Activated CD8-positive, alpha-beta memory T cell treated with anti-CD3 and anti-CD28 coated beads, Interleukin-2, amount 50 U/mL, for 1 hour (primary cell): ENCODE results near the gene RPL10A.

ENCODE experiments used
- DNase-seq: peaks from one replicate; pipeline ENCODE4 v3.0.0-alpha.2; 2020; ENCODE audit errors: extremely low read depth

The RPL10A gene

DNA sequence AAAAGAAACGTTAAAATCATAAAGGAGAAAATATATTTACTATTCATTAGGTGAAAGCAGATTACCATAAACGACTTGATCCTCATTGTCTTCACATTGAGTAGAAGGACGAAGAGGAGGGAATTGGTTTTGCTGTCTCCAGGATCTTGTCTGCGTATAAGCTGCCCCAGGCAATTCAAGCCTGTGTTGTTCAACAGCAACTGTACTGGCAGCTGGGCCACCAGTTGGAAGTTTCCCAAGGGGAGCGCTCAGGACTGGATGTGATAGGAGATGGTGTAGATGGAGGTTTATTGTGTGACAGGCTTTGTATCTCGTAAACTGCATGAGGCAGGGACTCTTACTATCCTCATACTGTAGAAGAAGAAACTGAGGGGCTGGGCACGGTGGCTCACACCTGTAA is 20.0 kb upstream of the RPL10A start:
- DNase-seq: no peak

DNA sequence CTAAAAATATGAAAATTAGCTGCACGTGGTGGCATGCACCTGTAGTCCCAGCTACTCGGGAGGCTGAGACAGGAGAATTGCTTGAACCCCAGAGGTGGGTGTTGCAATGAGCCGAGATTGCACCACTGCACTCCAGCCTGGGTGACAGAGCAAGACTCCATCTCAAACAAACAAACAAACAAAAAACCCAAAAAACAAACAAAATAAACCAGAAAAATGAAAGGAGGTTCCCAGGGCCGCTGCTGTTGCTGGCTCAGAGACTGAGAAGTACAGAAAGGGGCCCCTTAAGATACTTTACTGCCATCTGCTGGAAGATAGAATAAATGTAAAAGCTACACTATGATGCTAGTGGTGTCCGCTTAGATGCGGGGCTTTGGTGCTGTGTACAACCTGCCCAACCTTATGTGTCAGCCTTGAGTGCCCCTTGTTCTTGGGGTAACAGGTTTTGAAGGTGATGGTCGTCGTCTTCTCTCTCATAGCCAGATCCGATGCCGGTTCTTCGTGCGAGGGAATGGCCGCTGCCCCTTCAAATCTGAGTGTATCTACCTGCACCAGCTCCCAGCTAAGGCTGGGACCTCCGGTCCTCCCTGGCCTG is 18.8 kb upstream of the RPL10A start:
- peak; percentile 17 for DNase-seq

DNA sequence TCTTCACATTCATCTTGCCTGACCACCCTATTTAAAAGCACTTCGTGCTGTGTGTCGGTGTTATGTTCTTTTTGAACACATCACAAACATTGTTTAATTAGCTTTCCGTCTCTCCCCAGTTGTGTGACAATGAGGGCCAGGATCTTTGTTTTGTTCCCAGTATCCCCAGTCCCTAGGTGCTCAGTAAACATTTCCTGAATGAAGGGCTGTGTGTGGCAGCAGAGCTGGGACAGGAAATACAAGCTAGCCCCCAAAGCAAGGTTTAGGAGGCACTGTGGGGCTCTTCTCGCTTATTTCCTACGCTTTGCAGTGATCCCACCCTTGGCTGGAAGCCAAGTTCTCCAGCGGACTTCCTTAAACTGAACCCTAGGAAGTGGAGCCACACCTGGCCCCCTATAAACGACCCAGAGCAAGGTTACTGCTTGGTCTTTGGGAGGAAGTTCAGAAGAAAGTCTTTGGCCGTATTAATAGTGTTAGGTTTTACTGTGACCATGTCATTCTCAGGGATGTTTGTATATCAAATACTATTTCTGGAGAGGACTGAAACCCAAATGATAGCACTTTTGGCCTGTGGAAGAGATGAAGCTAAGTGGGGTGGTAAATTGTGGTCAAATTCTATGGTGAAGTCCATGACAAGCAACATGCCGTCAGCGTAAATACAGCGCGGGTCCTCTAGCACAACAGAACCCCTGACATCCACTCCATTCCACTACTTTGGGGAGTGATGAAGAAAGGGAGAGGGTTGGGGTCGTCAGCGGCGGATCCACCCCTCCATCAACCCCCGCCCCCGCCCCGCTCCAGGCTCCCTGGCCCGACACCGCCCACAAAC is 16.6 kb upstream of the RPL10A start:
- no peak for DNase-seq

DNA sequence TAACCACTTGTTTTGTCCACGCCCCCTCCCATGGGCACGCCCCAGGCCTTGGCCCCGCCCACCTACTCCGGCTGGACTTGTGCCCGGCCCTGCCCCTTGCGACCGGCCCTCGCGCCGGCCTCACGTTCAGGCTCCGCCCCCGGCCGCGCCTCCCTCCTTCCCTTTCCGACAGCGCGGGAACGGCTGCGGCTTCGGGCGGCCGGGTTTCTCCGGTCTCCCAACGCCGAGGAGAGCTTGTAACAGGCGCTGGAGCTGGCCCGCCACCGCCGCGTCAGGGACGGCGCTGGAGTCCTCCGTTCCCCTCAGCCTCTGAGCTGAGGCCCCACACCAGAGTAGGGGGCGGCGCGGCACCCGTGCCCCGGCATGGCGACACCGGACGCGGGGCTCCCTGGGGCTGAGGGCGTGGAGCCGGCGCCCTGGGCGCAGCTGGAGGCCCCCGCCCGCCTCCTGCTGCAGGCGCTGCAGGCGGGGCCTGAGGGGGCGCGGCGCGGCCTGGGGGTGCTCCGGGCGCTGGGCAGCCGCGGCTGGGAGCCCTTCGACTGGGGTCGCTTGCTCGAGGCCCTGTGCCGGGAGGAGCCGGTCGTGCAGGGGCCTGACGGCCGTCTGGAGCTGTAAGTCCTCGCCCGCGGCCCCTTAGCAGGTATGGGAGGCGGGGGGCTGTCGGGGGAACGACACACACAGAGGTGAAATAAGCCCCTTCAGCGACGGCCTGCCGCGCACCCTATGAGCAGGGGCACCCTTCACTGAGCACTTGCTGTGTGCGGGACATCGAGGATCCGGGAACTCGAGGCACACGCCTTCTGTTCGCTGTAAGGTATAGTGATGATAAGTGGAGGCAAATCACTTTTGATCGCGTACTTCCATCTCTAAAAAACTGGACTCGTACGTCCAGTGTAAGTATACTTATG is 15.8 kb upstream of the RPL10A start, which contains the start of gene FANCE:
Gene FANCE, plus strand, starts transcription at position 156 of the 908 bp plus-strand sequence. Its CDS starts 208 bp downstream, at position 364.
- DNase-seq: peak; percentile 48

DNA sequence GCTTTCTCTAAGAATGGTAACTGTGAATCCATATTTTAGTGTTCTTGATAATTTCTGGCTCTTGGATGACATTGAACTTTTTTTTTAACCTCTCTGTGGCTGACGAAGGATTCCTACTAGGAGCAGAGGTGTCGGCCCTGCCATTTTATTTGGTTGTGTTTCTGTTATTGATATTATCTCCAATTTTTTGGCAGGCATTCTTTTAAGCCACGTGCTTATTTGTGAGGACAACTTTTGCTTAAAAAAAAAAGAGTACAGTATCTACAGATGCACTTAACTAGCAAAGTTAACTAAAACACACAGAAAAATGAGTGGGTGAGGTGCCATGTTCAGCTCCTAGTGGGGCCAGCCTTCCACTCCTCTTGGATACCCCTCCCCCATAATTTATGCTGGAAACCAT is 15.0 kb upstream of the RPL10A start:
- DNase-seq: no peak

DNA sequence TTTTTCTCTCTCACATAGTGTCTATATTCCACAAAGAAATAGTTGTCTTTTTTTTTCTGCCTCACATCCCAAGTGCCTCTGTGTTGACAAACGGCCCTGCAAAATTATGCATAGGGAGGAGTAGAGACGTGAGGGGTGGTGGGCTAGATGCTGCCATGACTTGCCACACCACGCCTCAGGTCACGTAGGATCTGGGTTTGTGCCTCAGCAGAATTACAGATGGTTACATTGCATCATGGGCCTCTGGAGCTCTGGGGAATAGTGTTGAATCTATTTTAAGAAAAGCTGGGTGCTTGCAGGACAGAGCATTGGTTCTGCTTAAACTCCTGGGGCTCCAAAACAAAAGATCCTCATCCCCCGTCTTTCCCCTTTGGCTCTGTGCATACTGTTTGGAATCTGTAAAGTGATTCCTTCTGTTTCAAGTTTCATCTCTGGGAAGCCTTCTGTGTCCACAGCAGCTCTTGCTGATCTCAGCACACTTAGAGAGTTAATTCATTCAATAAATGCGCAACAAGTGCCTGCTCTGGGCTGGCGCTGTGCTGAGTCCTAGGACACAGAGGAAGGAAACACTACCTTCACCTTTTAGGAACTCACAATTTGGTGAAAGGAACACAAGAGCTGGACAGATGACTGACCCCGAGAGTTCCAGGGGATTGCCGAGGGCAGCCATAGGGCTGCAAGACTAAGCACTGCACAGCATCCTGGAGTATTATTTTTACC is 13.7 kb upstream of the RPL10A start:
- DNase-seq: no peak

DNA sequence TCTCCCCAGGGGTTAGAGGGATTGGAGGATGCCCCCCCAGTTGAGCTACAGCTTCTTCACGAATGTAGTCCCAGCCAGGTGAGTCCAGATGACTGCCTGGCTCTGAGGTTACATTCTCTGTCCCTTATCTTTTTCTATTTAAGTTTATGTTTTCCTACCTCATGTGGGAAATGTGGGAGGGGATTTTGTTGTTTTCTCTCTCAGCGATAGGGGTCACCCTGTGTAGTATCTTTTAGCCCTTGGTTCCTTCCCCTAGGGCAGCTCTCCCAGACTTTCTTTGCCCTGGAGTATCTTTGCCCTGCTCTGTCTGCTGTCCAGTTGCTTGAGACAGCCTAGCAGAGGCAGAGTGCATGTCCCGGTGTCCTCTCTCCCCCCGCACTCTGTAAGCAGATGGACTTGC is 10.3 kb upstream of the RPL10A start:
- no peak for DNase-seq

DNA sequence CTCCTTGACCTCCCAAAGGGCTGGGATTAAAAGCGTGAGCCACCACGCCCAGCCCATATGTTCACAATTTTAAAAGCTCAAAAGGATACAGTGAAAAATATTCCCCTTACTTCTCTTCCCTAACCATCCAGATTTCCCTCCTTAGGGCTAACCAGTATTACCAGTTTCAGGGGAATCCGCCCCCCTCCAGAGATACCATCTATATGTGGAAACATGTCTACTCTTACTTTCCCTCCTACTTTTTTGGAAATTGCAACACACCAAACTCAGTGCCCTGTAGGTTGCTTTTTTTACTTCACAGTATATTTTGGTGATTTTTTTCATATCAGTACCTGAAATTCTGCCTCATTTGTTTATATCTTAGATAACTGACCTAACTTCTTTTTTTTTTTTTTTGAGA is 6.9 kb upstream of the RPL10A start:
- DNase-seq: no peak

DNA sequence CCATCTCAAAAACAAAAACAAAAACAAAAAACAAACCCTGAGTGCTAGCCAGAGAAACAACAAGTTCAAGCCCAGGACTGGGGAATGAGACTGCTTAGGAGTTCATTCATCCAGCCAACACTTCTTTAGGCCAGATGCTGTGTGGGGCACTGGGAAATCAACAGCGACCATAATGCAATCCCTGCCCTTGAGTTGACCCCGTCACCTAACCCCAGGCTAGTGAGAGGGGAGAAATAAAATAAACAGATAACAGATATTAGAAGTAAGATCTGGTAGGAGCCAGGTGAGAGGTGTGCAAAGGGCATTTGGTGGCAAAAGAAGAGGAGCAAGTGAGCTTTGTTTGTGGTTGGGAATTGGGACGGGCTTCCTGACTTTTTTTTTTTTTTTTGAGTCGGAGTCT is 4.9 kb upstream of the RPL10A start:
- DNase-seq: no peak

DNA sequence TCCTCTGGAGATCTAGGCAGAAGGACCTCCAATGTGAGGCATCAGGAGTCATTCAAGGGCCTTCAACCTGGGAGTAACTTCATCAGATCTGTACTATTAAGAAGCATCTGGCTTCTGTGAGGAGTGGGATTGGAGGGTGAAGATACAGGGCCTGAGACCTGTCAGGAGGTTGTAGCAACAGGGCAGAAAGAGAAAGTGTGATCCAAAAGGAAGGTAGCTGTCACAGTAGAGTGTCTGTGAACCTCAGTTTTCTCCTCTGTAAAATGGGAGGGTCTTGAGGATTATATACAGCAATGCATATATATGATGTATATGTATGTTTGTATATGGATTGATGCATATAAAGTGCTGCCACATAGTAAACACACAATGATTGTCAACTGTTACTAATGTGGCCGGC is 2.6 kb upstream of the RPL10A start:
- no peak for DNase-seq

DNA sequence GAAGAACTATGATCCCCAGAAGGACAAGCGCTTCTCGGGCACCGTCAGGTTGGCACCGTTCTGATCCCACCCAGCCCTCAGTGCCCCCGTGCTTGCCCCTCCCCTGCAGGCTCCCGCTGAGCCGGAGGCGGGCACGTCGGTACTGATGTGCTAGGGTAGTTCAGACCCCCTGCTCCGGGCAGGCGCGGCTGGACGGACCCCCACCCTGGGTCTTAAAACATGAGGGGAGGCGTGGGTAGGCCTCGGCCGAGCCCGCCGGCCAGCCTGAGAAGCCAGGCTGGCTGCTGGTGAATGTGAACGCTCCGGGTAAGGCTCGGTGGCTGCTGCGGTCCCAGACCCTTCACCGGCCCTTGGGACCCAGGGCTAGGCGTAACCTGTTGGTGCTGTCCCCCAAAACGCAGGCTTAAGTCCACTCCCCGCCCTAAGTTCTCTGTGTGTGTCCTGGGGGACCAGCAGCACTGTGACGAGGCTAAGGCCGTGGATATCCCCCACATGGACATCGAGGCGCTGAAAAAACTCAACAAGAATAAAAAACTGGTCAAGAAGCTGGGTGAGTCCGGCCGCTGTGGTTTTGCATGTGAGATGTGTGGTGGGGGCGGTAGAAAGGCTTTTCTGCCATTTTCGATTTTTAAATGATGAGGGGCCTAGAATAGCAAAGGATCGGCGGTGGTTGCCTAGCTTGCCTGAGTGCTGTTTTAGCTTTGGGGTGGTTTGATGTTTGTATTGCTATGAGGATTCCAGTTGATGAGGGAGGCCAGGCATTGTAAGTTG is 964 bp downstream of the RPL10A start:
- DNase-seq: no peak

DNA sequence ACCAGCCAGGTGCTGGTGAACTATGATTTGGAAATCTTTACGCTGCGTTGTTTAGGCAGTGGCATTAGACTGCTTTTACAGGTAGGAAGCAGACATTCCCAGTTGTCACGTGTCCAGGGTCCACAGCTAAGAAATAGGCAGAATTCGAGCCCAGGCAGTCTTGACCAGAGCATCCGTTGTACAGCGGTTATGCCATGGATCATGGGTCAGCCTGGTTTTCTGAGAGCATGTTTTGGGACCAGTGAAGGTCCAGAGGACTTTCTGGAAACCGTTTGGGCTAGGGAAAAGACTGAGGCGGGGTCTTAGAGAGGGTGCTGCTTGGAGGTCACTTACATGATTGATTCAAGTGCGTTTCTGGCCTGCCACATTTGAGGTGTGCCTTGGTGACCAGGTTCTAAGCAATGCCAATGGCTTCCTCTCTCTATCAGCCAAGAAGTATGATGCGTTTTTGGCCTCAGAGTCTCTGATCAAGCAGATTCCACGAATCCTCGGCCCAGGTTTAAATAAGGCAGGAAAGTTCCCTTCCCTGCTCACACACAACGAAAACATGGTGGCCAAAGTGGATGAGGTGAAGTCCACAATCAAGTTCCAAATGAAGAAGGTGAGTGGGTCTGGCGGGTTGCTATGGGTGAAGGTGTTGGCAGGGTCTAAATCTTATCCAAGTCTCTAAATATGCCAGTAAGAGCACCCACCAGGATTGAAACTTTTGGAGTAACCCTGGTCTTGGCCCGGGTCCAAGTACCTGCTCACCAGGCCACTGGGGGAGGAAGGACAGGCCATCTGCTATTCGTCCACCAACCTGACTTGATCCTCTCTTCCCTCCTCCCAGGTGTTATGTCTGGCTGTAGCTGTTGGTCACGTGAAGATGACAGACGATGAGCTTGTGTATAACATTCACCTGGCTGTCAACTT is 1.8 kb downstream of the RPL10A start:
- no peak for DNase-seq

DNA sequence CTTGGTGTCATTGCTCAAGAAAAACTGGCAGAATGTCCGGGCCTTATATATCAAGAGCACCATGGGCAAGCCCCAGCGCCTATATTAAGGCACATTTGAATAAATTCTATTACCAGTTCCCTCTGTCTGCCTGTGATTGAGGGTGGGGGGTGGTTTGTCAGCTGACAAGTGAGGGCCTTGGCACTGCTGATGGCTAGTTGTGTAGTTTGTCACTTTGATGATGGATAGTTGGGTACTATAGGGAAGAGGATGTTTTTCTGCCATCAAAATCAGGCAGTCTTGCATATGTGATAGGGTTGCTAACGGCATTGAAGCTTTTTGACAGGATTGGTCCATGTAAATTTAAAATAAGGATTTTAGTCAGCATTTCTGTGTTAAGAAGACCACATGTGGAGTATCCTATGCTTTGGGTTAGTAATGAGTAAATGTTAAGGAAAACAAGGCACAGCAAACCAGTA is 2.5 kb downstream of the RPL10A start:
- DNase-seq: no peak

DNA sequence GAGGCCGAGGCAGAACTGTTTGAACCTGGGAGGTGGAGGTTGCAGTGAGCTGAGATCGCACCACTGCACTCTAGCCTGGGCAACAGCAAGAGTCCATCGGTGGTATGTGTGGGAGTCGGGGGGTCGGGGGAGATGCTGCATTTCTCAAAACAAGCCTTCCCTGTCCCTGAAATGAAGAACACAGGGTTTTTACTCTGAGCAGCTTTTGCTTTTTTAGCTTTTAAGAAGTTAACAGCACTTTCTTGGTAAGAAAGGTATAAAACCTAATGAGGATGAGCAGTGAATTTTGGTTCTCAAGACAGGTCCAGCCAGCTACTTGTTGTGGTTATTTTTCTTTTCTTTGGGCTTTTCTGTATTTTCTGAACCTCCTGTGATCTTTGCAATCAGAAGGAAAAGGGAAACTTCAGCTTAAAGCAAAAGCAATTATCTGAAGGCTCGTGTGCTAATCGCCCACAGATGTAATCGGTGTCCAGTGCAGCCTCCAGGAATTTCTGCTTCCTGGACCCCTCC is 3.7 kb downstream of the RPL10A start:
- no peak for DNase-seq

DNA sequence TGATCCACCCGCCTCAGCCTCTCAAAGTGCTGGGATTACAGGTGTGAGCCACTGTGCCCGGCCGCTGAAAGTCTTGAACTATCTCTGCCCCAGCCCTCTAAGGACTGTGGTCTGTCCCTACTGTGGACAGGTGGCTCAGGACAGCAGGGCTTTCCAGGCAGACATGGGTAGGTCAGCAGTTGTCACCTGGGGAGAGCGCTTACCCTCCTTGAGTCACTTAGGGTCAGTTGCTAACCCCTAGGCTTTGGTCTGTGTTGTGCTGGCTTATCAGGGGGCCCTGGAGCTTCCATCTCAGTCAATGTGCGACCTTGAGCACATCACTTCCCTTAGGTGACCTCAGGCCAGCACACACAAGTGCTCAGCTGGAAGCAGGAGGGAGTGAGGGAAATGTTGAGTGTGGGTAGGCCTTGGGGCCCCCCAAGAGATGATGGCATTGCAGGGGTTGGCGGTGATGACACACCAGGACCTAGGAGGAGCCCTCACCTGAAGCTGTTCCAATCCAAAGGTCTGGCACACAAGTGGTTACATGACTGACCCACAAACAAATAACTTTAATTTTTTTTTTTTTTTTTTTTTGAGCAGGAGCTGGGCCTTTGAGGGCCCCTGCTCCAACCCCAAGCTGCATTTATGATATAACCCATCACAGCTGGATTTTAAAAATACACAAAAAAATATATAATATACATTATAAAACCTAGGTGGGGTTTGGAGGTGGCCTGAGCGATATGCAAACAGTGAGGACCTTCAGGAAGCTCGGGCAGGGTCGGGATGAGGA is 5.1 kb downstream of the RPL10A start:
- DNase-seq: no peak

DNA sequence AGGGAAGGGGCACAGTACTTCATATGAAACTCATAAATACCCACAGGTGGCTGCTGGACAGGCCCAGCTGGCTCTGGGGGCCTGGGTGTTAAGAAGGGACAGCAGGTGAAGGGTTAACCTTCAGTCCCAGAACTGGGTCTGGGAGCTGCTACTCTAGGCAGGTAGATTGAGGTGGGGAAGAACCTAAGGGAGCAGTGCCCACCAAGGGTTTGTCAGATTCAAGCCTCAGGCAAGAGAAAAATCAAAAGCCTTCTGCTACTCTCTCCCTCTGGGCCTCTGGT is 5.6 kb downstream of the RPL10A start:
- no peak for DNase-seq

DNA sequence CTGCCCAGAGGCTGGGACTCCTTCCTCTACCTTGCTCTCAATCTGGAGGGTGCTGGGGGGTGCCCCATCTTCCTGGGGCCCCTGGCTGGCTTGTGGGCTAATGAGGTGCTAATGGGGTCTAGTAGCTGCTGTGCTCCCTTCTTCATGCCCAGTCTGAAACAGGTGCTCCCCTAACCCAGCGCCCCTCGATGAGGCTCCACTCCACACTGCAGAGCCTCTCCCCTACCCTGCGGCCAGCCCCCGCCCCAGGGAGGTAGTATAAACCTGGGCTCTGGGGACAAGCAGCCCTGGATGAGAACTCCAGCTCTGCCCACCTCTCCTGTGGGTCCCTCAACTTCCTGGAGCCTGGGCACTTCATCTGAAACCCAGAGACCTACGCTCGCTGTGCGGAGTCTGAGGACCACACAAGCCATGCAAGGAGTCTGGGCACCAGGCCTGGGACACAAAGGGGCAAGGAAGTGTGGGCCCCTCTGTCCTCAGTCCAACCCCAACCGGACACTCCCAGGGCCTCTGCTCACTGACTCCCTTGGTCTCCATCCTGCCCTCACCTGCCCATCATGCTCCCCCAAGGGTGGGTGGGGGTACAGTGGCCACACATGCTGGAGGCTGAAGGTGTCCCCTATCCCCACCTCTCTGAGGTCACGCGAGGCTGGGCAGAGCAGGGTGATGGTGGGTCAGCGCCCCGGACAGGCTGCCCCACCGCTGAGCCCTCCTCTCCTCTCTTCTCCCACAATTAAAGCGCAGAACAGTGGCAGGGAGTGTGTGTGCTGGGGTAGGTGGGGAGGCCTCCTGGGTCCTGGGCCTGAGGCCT is 6.1 kb downstream of the RPL10A start:
- no peak for DNase-seq

DNA sequence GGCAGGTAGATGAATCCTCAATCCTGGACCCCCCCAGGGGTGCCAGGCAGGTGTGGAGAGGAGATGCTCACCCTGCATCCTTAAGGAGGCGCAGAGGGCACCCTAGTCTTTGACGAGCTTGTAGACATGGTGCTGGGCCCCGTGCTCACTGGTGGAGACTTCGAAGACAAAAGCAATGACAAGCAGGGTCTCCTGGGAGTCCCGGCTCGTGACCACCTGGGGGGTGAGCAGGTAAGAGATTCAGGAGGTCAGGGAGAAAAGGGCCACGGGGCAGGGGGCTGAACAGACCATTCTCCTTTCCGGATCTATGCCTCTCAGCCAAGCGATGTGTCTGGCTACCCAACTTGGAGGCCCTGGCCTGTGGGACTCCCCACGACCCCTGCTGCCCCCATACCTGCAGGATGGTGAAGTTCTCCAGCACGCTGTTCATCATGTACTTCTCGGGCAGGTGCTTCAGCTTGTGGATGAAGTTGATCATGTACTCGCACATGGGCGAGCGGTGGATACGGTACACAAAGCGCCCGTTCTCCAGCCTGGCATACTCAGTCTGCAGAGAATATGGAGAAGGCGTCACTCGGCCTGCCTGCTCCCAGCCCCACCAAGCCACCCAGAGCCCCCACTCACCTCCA is 6.9 kb downstream of the RPL10A start:
- DNase-seq: no peak
